HG02588 (cell line): ENCODE measurements around the gene C22orf42.
"Not testable (repeated sequence)": the region's sequence is repeated elsewhere in the genome, so short reads cannot be mapped to it uniquely, and the experiment has no call there.

Source experiments
- ATAC-seq: cut with Tn5 transposase; IDR thresholded peaks from one replicate; pipeline ENCODE4 v1.9.1; 2021; ENCODE audit warnings: mild to moderate bottlenecking, moderate library complexity; ENCODE audit not compliant: unreplicated experiment

C22orf42 gene, protein sequence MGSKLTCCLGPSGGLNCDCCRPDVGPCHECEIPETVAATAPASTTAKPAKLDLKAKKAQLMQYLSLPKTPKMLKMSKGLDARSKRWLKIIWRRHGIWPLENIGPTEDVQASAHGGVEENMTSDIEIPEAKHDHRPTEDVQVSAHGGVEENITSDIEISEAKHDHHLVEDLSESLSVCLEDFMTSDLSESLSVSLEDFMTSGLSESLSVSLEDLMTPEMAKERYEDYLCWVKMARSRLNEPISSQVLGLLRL

GRCh38 chr22:32158712-32159533 is at the start of gene C22orf42:
Gene C22orf42, minus strand, starts transcription at chr22:32159303. Its CDS starts 88 bp downstream, at chr22:32159215.
- ATAC-seq, result no peak

DNA sequence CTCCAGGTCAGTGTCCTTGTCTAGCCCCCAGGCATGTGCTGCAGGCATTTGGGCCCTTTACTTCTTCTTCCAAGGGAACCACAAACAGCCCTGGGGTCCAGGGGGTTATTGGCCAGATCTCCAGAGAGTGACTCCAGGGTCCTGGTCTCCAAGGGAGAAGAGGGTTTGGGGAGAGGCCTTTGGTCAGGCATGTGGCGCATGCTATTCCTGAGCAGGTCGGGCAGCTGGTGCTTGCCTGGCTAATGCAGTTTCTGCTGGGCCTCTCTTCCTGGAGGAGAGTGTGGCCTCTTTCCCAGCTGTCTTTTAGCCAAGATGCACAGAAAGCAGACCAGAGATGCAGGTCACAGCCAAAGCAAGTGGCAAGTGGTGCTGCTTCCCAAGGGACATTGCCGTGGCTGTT is 49.6 kb upstream of the C22orf42 start:
- ATAC-seq, result no peak

DNA sequence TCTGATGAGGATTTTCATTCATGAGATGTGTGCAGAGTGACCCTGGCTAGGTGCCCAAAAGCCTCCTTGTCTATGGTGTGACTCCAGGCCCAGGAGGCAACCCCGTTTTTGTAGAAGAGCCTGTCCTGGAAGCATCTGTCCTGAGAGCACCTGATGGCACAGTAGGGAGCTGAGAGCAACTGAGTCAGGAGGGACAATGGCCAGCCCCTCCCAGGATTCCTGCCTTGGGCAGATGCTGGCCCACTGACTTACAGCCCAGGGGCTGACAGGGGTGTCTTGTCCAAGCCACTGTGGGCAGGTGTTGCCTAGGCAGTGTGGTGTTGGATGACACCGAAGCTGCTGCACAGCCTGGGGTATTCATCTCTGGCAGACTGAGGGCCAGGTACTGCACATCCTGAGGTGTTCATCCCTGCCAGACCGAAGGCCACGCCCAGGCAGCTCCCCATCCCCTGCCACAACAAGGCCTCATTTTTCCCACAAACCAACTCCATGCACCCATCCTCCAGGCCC is 48.9 kb upstream of the C22orf42 start:
- no peak for ATAC-seq

GRCh38 chr22:32206774-32207758 is 48.0 kb upstream of the C22orf42 start:
- no peak for ATAC-seq

DNA sequence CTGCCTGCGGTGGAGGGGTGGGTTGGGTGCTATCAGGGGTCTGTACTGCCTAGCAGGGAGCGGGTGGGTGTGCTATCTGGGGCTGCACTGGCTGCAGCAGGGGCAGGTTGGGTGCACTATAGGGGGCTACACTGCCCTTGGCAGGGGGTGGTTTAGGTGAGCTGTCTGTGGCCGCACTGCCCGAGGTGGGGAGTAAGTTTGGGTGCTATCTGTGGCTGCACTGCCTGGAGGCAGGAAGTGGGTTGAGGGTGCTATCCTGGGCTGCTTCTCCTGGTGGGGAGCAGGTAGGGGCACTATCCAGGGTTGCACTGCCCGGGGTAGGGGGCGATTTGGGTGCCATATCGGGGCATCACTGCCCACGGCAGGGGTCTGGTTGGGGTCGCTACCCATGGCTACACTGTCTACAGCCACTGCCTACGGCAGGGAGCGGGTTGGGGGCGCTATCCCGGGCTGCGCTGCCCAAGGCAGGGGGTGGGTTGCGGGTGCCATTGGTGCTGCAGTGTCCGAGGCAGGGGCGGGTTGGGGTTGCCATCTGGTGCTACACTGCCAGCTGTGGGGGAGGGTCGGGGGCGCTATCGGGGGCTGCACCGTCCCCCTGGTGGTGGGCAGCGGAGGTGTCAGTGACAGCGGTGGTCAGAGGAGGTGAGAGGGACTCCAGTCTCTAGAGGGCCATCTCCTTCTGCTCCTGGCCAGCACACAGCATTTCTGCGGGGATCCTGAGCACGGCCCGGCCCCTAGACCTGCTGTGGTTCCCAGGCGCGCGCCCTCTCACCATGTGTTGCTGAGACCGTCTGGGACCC is 47.1 kb upstream of the C22orf42 start:
- ATAC-seq, result no peak

- no peak for ATAC-seq
These were observed 46.0 kb upstream of the C22orf42 start, which contains the start of gene RFPL2 for GRCh38 chr22:32204856-32205722. Gene RFPL2, minus strand, starts transcription at chr22:32205073. Its CDS starts 2,622 bp downstream, at chr22:32202451.

GRCh38 chr22:32204040-32204855 is 45.1 kb upstream of the C22orf42 start:
- ATAC-seq, result no peak

GRCh38 chr22:32203181-32204039 is 44.3 kb upstream of the C22orf42 start:
- no peak for ATAC-seq

DNA sequence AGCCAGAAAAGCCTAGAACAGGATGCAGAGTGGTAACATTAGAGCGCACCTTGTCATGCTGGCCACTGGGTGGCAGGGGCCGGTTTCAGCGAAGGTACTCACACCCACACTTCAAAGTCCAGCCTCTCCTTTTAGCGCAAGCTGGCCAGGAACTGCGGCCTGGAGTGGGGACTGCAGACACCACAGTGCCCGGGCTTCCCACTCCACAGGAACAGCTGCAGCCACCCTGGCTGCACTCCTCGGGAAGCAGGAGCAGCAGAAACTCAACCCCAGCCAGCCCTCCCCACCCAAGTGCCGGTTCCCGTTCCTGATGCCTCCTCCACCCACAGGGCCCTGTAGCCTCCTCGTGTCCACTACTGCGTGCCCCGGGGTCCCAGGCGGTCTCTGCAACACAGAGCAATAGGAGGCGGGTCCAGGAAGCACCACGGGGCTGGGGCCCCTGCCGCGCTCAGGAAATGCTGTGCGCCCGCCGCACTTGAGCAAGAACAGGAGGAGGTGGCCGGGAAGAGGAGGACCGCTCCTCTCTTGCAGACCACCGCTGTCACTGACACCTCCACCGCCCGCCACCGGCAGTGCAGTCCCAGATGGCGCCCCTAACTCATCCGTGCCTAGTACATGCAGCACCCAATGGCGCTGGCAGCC is 43.6 kb upstream of the C22orf42 start:
- ATAC-seq, result no peak

DNA sequence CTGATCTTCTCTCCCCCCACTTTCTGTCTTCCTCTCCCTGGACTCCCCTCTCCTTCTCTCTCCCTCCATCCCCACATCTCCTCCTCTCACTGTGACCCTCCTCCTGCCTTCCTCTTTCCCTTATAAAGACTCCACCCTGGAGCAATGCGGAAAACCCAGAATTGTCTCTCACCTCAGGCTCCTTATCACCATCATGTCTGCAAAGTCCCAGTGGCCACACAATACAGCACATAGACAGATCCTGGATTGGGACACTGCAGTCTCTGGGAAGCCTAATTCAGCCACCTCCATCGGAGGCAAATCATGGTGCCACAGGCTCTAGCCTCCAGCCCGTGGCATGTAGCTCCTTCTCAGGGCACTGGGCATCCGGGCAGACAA is 43.0 kb upstream of the C22orf42 start:
- no peak for ATAC-seq

GRCh38 chr22:32200752-32201151 is 41.6 kb upstream of the C22orf42 start:
- no peak for ATAC-seq

GRCh38 chr22:32199961-32200360 is 40.9 kb upstream of the C22orf42 start:
- ATAC-seq, result no peak

GRCh38 chr22:32199341-32199740 is 40.2 kb upstream of the C22orf42 start:
- ATAC-seq, result no peak

DNA sequence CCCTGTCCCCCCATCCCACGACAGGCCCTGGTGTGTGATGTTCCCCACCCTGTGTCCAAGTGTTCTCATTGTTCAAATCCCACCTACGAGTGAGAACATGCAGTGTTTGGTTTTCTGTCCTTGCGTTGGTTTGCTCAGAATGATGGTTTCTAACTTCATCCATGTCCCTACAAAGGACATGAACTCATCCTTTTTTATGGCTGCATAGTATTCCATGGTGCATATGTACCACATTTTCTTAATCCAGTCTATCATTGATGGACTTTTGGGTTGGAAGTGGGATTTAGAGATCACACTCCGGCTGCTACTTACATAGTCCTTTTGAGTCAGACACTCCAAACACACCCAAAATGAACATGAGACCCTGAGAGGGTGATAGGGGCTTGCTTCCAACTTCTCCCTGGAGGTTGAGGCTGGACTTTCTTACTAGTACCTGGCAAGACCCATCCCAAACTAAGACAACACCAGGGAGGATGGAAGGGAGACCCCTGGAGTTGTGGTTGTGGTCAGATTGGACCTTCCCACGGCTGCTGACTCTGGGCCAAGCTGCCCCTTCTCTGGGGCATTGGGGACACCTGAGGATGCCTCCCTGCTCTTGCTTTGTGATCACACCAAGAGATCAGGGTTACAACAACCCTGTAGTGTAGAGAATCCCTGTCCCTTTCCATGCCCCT is 38.6 kb upstream of the C22orf42 start:
- not testable (repeated sequence) for ATAC-seq

DNA sequence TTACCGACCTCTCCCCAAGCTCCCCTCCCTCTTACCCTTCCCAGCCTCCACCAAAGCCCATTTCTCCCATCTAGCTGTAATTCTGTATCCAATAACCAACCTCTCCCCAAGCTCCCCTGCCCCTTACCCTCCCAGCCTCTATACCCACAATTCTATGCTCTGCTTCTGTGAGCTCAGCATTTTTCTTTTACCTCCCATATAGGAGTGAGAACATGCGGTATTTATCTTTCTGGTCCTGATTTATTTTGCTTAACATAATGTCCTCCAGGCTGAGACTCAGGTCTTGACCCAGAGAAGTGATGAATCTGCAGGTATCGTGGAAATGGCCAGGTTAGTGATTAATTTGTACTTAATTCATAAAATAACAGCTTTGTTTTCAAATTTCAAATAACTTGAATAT is 36.8 kb upstream of the C22orf42 start:
- not testable (repeated sequence) for ATAC-seq

- ATAC-seq, result not testable (repeated sequence)
These were observed 34.2 kb upstream of the C22orf42 start for GRCh38 chr22:32193346-32193745.
